ENCODE results near the gene SP7.
A peak's percentile ranks its signal among the peaks of the same experiment; 100 is the strongest.

The SP7 gene

GRCh38 chr12:53336181-53336681 lies at the start of gene SP7:
Gene SP7, minus strand, starts transcription at chr12:53336354. Its CDS starts 708 bp downstream, at chr12:53335646.
- Histone ChIP-seq H3K27ac (no peak within 1 kb of the TSS), H3K4me1 (no peaks in the 10 kb centered on the region), H3K9ac (no peak within 1 kb of the TSS), H3K79me2 (no peaks in the 10 kb centered on the region), H3K36me3 (ENCODE audit: control insufficient read depth, insufficient read depth, low read length) (no peaks in the 10 kb centered on the region), H2AFZ (no peak within 1 kb of the TSS), H3K27me3 (ENCODE audit: control insufficient read depth, insufficient read depth, low read length) (no peaks in the 10 kb centered on the region), H3K9me3 (ENCODE audit: control insufficient read depth, low read length) (no peaks in the 10 kb centered on the region), H3K4me3 (ENCODE audit: low read depth, low read length) (no peak within 1 kb of the TSS), H3K4me2 (ENCODE audit: low read length) (no peak within 1 kb of the TSS)
- TF ChIP-seq CTCF (IDR thresholded peaks at IDR 0.05): no peak

- no peak overlapping the region for H3K9ac ChIP-seq
- TF ChIP-seq CTCF (IDR thresholded peaks at IDR 0.05): no peak
- H2AFZ ChIP-seq: no peak overlapping the region
- no peaks in the 10 kb centered on the region for H3K9me3 ChIP-seq (ENCODE audit: control insufficient read depth, low read length)
- no peak overlapping the region for H3K4me3 ChIP-seq (ENCODE audit: low read depth, low read length)
- peaks cover 14% of the 10 kb centered on the region for H3K4me1 ChIP-seq
- no peak overlapping the region for H3K4me2 ChIP-seq (ENCODE audit: low read length)
- peaks cover 25% of the 10 kb centered on the region for H3K79me2 ChIP-seq
- H3K27me3 ChIP-seq (ENCODE audit: control insufficient read depth, insufficient read depth, low read length): no peaks in the 10 kb centered on the region
- H3K36me3 ChIP-seq (ENCODE audit: control insufficient read depth, insufficient read depth, low read length): no peaks in the 10 kb centered on the region
- H3K27ac ChIP-seq: no peak overlapping the region
Measured at GRCh38 chr12:53383258-53383657, 47.1 kb upstream of the SP7 start.

GRCh38 chr12:53381731-53382630 lies 45.8 kb upstream of the SP7 start:
- Histone ChIP-seq H3K27me3 (ENCODE audit: control insufficient read depth, insufficient read depth, low read length) (no peaks in the 10 kb centered on the region), H3K4me1 (peaks cover 14% of the 10 kb centered on the region), H2AFZ (no peak overlapping the region), H3K4me3 (ENCODE audit: low read depth, low read length) (peak overlapping the region; percentile 66), H3K27ac (no peak overlapping the region), H3K9me3 (ENCODE audit: control insufficient read depth, low read length) (no peaks in the 10 kb centered on the region), H3K79me2 (peaks cover 24% of the 10 kb centered on the region), H3K36me3 (ENCODE audit: control insufficient read depth, insufficient read depth, low read length) (no peaks in the 10 kb centered on the region), H3K4me2 (ENCODE audit: low read length) (peak overlapping the region; percentile 30), H3K9ac (no peak overlapping the region)
- TF ChIP-seq CTCF (IDR thresholded peaks at IDR 0.05): peak; percentile 42

GRCh38 chr12:53380794-53381730 lies 44.9 kb upstream of the SP7 start:
- Histone ChIP-seq H3K4me1 (peaks cover 14% of the 10 kb centered on the region), H3K36me3 (ENCODE audit: control insufficient read depth, insufficient read depth, low read length) (no peaks in the 10 kb centered on the region), H3K79me2 (peaks cover 23% of the 10 kb centered on the region), H2AFZ (peak overlapping the region; percentile 53), H3K27me3 (ENCODE audit: control insufficient read depth, insufficient read depth, low read length) (no peaks in the 10 kb centered on the region), H3K9ac (no peak overlapping the region), H3K9me3 (ENCODE audit: control insufficient read depth, low read length) (no peaks in the 10 kb centered on the region), H3K27ac (peak overlapping the region; percentile 42), H3K4me2 (ENCODE audit: low read length) (peak overlapping the region; percentile 71), H3K4me3 (ENCODE audit: low read depth, low read length) (peak overlapping the region; percentile 66)
- no peak for TF ChIP-seq CTCF (IDR thresholded peaks at IDR 0.05)

Measured in parathyroid adenoma (tissue), 2 donors.